Ascending aorta (tissue), 2 donors: ENCODE data around the gene RBBP8NL. TPM values are rescaled to one million over a fixed set of nuclear protein-coding genes. Genes with fewer than 3 reads are reported as not detected.

Experiments
- DNase-seq, 2 donors: peaks; one replicate each; pipeline ENCODE4 v3.0.0-alpha.2; 2019; ENCODE audit warnings: low spot score in 2 of 2
- H3K27ac ChIP-seq, 2 donors: fragments of 200-600 bp; sonication (generic); one replicate each; pipeline ENCODE4 v1.5.1; 2016 to 2017; ENCODE audit warnings: mild to moderate bottlenecking in 1 of 2
- H3K27me3 ChIP-seq: fragments of 200-600 bp; sonication (generic); one replicate; pipeline ENCODE4 v1.5.1; 2017
- H3K36me3 ChIP-seq, 2 donors: fragments of 200-600 bp; sonication (generic); one replicate each; pipeline ENCODE4 v1.5.1; 2016
- H3K4me1 ChIP-seq, 2 donors: fragments of 200-600 bp; sonication (generic); one replicate each; pipeline ENCODE4 v1.5.1; 2016 to 2017; ENCODE audit warnings: mild to moderate bottlenecking in 1 of 2
- H3K4me3 ChIP-seq, 2 donors: fragments of 200-600 bp; sonication (generic); one replicate each; pipeline ENCODE4 v1.5.1; 2016 to 2017; ENCODE audit warnings: mild to moderate bottlenecking in 1 of 2
- H3K9me3 ChIP-seq, 2 donors: fragments of 200-600 bp; sonication (generic); one replicate each; pipeline ENCODE4 v1.5.1; 2016
- intact Hi-C: fragments of 100-400 bp; cut with DNase I; formaldehyde crosslinking; loops from one replicate; pipeline ENCODE4 v1.15.1; 2023
- total RNA-seq: library from RNA; depleted of rRNA; stranded (reverse); fragments of >200 nt; gene quantifications from one replicate; pipeline ENCODE4 v1.1.0, GENCODE V29; 2016
- TF ChIP-seq, protein P1 (sequence below), 3 experiments: fragments of 200-600 bp in 2 of 3; fragments of 450-650 bp in 1 of 3; sonication (generic) in 2 of 3; IDR thresholded peaks; one replicate each; pipeline ENCODE4 v1.5.1; 2016 to 2019; ENCODE audit warnings: antibody characterized with exemption in 3 of 3, mild to moderate bottlenecking in 1 of 3, moderate library complexity in 1 of 3

The RBBP8NL gene, protein sequence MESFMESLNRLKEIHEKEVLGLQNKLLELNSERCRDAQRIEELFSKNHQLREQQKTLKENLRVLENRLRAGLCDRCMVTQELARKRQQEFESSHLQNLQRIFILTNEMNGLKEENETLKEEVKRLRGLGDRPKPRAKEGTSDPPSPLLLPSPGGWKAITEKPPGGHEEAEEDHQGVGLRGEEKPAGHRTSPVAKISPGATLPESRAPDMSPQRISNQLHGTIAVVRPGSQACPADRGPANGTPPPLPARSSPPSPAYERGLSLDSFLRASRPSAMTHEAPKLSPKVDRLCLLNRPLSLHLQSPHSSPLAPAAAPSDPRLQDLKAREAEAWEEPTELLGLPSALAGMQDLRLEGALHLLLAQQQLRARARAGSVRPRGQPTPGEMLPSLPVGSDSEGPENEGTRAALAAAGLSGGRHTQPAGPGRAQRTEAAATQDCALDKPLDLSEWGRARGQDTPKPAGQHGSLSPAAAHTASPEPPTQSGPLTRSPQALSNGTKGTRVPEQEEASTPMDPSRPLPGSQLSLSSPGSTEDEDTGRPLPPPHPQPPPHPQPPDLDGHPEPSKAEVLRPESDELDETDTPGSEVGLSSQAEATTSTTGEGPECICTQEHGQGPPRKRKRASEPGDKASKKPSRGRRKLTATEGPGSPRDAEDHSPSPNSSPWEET
- not detected for total RNA-seq

DNA sequence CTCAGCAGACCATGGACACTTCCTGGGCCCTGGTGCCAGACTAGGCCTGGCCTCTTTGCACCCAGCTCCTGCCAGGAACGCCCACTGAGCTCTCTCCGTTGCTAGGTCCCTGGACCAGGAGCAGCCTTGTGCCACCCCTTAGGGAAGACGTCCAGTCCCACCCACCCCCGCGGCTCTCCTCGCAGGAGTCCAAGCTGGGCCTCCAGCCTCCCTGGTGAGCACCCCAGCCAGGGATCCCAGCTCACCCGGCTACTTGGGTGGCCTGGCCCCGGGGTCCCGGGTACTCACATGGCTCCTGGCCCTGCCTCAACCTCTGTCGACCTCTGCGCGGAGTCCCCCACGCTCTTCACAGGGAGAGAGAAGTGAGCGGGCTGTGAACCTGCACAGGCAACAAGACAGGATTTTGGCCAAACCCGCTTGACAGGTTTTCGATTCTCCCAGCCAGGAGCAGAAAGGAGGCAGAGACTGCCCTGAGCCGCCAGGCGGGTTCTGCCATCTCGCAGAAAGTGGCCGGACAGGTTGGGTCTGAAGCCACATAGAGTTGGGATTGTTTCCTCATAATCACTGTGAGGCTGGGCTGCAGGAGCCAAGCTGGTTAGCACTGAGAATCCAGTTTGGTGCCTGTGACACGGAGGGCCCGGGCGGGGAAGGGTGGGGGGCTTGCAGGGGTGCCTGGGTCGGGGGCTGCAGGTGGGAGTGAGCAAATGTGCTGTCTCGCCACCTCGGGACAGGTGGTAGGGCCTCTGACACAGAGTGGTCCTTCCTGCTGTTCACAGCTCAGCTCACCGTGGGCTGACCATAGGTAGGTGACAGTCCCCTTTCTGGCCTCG lies at the start of gene RBBP8NL:
TSS of gene RBBP8NL (minus strand) at position 368 of the 830 bp plus-strand sequence. CDS start 7,892 bp downstream, outside the sequence.
- TF ChIP-seq, protein P1, sequence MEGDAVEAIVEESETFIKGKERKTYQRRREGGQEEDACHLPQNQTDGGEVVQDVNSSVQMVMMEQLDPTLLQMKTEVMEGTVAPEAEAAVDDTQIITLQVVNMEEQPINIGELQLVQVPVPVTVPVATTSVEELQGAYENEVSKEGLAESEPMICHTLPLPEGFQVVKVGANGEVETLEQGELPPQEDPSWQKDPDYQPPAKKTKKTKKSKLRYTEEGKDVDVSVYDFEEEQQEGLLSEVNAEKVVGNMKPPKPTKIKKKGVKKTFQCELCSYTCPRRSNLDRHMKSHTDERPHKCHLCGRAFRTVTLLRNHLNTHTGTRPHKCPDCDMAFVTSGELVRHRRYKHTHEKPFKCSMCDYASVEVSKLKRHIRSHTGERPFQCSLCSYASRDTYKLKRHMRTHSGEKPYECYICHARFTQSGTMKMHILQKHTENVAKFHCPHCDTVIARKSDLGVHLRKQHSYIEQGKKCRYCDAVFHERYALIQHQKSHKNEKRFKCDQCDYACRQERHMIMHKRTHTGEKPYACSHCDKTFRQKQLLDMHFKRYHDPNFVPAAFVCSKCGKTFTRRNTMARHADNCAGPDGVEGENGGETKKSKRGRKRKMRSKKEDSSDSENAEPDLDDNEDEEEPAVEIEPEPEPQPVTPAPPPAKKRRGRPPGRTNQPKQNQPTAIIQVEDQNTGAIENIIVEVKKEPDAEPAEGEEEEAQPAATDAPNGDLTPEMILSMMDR (IDR thresholded peaks at IDR 0.05) = no peak
- H3K9me3 ChIP-seq = no peaks in the 10 kb centered on the region
- no peaks in the 10 kb centered on the region for H3K36me3 ChIP-seq
- no peak within 1 kb of the TSS for H3K27ac ChIP-seq
- intact Hi-C loops = no loop called here
- no peak for DNase-seq
- H3K27me3 ChIP-seq = no peaks in the 10 kb centered on the region
- no peak within 1 kb of the TSS for H3K4me3 ChIP-seq
- no peaks in the 10 kb centered on the region for H3K4me1 ChIP-seq

DNA sequence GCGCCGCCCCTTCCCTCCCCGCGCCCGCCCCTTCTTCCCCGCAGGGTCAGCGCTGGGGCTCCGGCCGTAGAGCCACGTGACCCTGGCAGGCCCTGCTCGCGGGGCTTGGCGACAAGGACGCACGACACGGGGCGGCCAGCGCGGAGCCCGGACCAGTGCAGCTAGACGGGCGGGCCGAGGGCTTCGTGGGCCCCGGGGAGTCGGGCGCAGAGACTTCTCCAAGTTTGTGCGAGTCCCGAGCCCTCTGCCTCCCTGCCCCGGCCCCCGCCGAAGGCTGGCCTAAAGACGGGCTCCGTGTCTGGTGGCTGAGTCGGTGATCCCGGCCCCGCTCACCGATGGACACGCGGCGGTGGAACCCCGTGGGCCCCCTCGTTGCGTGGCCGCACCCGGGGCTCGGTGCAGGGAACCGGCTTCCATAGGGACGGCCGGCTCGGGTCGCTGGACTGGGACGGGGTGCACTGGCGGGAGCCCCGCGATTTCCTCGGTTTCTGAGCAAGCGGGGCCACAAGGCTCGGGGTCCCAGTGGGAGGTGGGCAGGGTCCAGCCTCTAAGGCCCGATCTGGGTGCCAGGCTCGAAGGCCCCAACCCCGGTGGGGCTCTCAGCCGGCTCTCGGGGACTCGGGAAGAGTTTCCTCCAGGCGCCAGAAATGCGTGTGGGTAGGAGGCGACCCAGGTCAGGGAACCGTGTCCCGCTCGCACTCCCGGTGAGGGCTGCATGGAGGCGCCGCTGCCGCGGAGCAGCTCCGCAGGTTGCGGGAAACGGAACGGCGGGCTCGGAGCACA lies 48.9 kb upstream of the RBBP8NL start:
- H3K36me3 ChIP-seq = no peaks in the 10 kb centered on the region
- intact Hi-C loops = no loop called here
- TF ChIP-seq, protein P1 (IDR thresholded peaks at IDR 0.05) = no peak
- no peak for DNase-seq
- H3K4me3 ChIP-seq = peak overlapping the region; percentile 52 to 54
- H3K27ac ChIP-seq = no peak overlapping the region
- peaks cover 5% of the 10 kb centered on the region for H3K27me3 ChIP-seq
- H3K9me3 ChIP-seq = no peaks in the 10 kb centered on the region
- peaks cover 0 to 7% of the 10 kb centered on the region in 2 donors for H3K4me1 ChIP-seq

DNA sequence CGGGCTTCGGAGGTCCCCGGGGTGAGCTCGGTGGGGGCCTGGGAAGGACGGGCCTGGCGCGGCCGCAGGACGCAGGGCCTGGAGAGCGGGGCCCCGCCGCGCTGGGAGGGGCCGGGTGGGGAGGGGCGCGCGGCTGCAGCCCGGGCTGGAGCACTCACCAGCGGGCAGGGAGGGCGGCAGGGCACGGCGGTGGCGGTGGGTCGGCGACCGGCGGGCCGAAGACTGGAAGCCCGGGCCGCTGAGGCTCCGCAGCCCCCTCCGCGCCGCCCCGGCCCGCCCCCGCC lies 48.4 kb upstream of the RBBP8NL start, which contains the start of gene GATA5:
TSS of gene GATA5 (minus strand) at position 224 of the 284 bp plus-strand sequence. CDS start 474 bp downstream, outside the sequence.
- DNase-seq = no peak
- intact Hi-C loops = no loop called here
- H3K27me3 ChIP-seq = peaks cover 5% of the 10 kb centered on the region
- no peaks in the 10 kb centered on the region for H3K36me3 ChIP-seq
- H3K4me1 ChIP-seq = peaks cover 0 to 7% of the 10 kb centered on the region in 2 donors
- H3K27ac ChIP-seq = no peak within 1 kb of the TSS
- H3K9me3 ChIP-seq = no peaks in the 10 kb centered on the region
- TF ChIP-seq, protein P1 (IDR thresholded peaks at IDR 0.05) = no peak
- peak within 1 kb of the TSS; percentile 52 to 54 for H3K4me3 ChIP-seq

DNA sequence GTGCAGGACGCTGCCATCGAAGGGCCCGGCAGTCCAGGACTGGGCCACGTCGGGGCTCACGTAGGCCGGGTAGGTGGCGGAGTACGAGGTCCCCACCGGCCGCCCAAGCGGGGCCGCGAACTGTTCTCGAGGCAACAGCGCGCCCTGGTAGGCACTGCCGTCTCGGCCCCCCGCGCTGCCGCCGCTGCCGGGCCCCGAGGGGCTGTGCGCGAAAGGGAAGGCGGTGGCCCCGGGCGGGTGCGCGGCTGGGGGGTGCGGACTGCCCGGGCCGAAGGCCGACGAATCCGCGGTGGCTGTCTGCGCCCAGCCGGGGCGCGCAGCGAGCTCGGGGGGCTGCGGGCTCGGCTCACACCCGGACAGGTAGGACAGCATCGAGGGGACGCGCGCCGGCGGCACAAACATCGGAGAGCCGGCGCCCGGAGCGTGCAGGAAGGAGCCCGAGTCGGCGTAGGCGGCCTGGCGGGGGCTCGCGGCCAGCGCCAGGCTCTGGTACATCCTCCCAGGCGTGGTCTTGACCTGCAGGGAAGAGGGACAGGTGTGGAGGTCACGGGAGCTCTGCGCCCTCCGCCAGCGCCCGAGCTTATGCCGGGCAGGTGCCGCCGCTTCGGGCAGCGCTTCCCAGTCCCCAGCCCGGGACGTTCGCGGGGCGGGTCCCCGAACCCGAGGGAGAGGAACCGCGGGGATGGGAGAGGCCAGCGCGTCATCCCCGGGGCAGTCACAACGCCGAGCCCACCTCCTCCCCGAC lies 47.9 kb upstream of the RBBP8NL start:
- intact Hi-C loops = no loop called here
- Histone ChIP-seq H3K27ac (no peak overlapping the region), H3K36me3 (no peaks in the 10 kb centered on the region), H3K4me3 (peak overlapping the region; percentile 52 to 54), H3K9me3 (no peaks in the 10 kb centered on the region), H3K4me1 (peaks cover 0 to 7% of the 10 kb centered on the region in 2 donors), H3K27me3 (peaks cover 5% of the 10 kb centered on the region)
- TF ChIP-seq, protein P1 (IDR thresholded peaks at IDR 0.05) = no peak
- no peak for DNase-seq
